Liver (tissue), 3 donors: Measurements from ENCODE around the gene MKNK2.

Source experiments
- ATF3 ChIP-seq: IDR thresholded peaks from 2 replicates; pipeline ENCODE4 v1.6.1; 2016; ENCODE audit warnings: antibody characterized with exemption
- CTCF ChIP-seq: fragments of 150-350 bp; IDR thresholded peaks from 2 replicates; pipeline ENCODE4 v1.5.1; 2017; ENCODE audit warnings: improper control_type of control experiment, low read depth, low read length; ENCODE audit not compliant: missing input control
- GABPA ChIP-seq, 2 donors: IDR thresholded peaks in 1 of 2; conservative IDR thresholded peaks in 1 of 2; 2 replicates each; pipeline ENCODE4 v1.6.1; 2016; ENCODE audit warnings: antibody characterized with exemption in 2 of 2, mild to moderate bottlenecking in 1 of 2, moderate library complexity in 1 of 2
- HNF4A ChIP-seq, 2 donors: conservative IDR thresholded peaks; 2 replicates each; pipeline ENCODE4 v1.6.1; 2016; ENCODE audit warnings: antibody characterized with exemption in 2 of 2, mild to moderate bottlenecking in 2 of 2
- JUND ChIP-seq, 2 donors: IDR thresholded peaks; 2 replicates each; pipeline ENCODE4 v1.6.1; 2016; ENCODE audit warnings: antibody characterized with exemption in 2 of 2
- MAX ChIP-seq: IDR thresholded peaks from 2 replicates; pipeline ENCODE4 v1.6.1; 2016; ENCODE audit warnings: antibody characterized with exemption
- RXRA ChIP-seq, 2 donors: IDR thresholded peaks; 2 replicates each; pipeline ENCODE4 v1.6.1; 2017 to 2018; ENCODE audit warnings: antibody characterized with exemption in 2 of 2, mild to moderate bottlenecking in 1 of 2
- YY1 ChIP-seq: IDR thresholded peaks from 2 replicates; pipeline ENCODE4 v1.6.1; 2016; ENCODE audit warnings: antibody characterized with exemption, mild to moderate bottlenecking
- donor health status: healthy.
- donor health status: healthy.

- TF ChIP-seq CTCF (no peak), ATF3 (no peak), GABPA (IDR thresholded peaks at IDR 0.05 in 1 of 2, conservative IDR thresholded peaks at IDR 0.05 in 1 of 2) (no peak), MAX (no peak), YY1 (no peak), RXRA (IDR thresholded peaks at IDR 0.05) (no peak), HNF4A (conservative IDR thresholded peaks at IDR 0.05) (no peak), JUND (IDR thresholded peaks at IDR 0.05) (no peak)
These were observed 29.4 kb downstream of the MKNK2 start for GRCh38 chr19:2021453-2022140.
